ENCODE results near the gene ZNF468.
"Not testable (repeated sequence)": the region's sequence is repeated elsewhere in the genome, so short reads cannot be mapped to it uniquely, and the experiment has no call there.

Gene ZNF468

GRCh38 chr19:52857378-52858191 is at the start of gene ZNF468:
Gene ZNF468, minus strand, starts transcription at chr19:52857619. Its CDS starts 3,347 bp downstream, at chr19:52854272.
- in situ Hi-C loops (cut with MboI; ENCODE audit: low sequenced_read_pairs), result not testable (repeated sequence)

- in situ Hi-C loops (cut with MboI; ENCODE audit: low sequenced_read_pairs), result not testable (repeated sequence)
Measured at GRCh38 chr19:52904052-52904780, 46.8 kb upstream of the ZNF468 start.

- in situ Hi-C loops (cut with MboI; ENCODE audit: low sequenced_read_pairs), result no loop called here
Measured at GRCh38 chr19:52901842-52902241, 44.4 kb upstream of the ZNF468 start.

GRCh38 chr19:52898596-52898995 is 41.2 kb upstream of the ZNF468 start:
- in situ Hi-C loops (cut with MboI; ENCODE audit: low sequenced_read_pairs), result not testable (repeated sequence)

GRCh38 chr19:52898101-52898500 is 40.7 kb upstream of the ZNF468 start:
- in situ Hi-C loops (cut with MboI; ENCODE audit: low sequenced_read_pairs), result no loop called here

GRCh38 chr19:52897138-52897935 is 39.9 kb upstream of the ZNF468 start, which contains the start of gene ZNF320:
Gene ZNF320, minus strand, starts transcription at chr19:52897635. Its CDS starts 7,380 bp downstream, at chr19:52890255.
- in situ Hi-C loops (cut with MboI; ENCODE audit: low sequenced_read_pairs), result no loop called here

- in situ Hi-C loops (cut with MboI; ENCODE audit: low sequenced_read_pairs), result no loop called here
Measured at GRCh38 chr19:52896431-52897137, 39.2 kb upstream of the ZNF468 start.

- in situ Hi-C loops (cut with MboI; ENCODE audit: low sequenced_read_pairs), result no loop called here
Measured at GRCh38 chr19:52891336-52891735, 33.9 kb upstream of the ZNF468 start.

GRCh38 chr19:52889931-52890330 is 32.5 kb upstream of the ZNF468 start:
- in situ Hi-C loops (cut with MboI; ENCODE audit: low sequenced_read_pairs), result no loop called here

- in situ Hi-C loops (cut with MboI; ENCODE audit: low sequenced_read_pairs), result no loop called here
Measured at GRCh38 chr19:52889076-52889475, 31.7 kb upstream of the ZNF468 start.

GRCh38 chr19:52880895-52881389 is 23.5 kb upstream of the ZNF468 start:
- in situ Hi-C loops (cut with MboI; ENCODE audit: low sequenced_read_pairs), result no loop called here

GRCh38 chr19:52872996-52873395 is 15.6 kb upstream of the ZNF468 start:
- in situ Hi-C loops (cut with MboI; ENCODE audit: low sequenced_read_pairs), result not testable (repeated sequence)

GRCh38 chr19:52871466-52871865 is 14.0 kb upstream of the ZNF468 start:
- in situ Hi-C loops (cut with MboI; ENCODE audit: low sequenced_read_pairs), result no loop called here

GRCh38 chr19:52868031-52868430 is 10.6 kb upstream of the ZNF468 start:
- in situ Hi-C loops (cut with MboI; ENCODE audit: low sequenced_read_pairs), result not testable (repeated sequence)

GRCh38 chr19:52856540-52857377 is 660 bp downstream of the ZNF468 start:
- in situ Hi-C loops (cut with MboI; ENCODE audit: low sequenced_read_pairs), result not testable (repeated sequence)

GRCh38 chr19:52847352-52847751 is 10.1 kb downstream of the ZNF468 start:
- in situ Hi-C loops (cut with MboI; ENCODE audit: low sequenced_read_pairs), result not testable (repeated sequence)

- in situ Hi-C loops (cut with MboI; ENCODE audit: low sequenced_read_pairs), result not testable (repeated sequence)
Measured at GRCh38 chr19:52840825-52841465, 16.5 kb downstream of the ZNF468 start.

GRCh38 chr19:52834289-52834688 is 23.1 kb downstream of the ZNF468 start:
- in situ Hi-C loops (cut with MboI; ENCODE audit: low sequenced_read_pairs), result not testable (repeated sequence)

GRCh38 chr19:52833541-52833940 is 23.9 kb downstream of the ZNF468 start:
- in situ Hi-C loops (cut with MboI; ENCODE audit: low sequenced_read_pairs), result not testable (repeated sequence)

Data from HL-60/S4 (cell line).